Effector memory CD8-positive, alpha-beta T cell (primary cell): ENCODE measurements around the gene AZU1.

Experiments used
- ATAC-seq: fragments of 150-1000 bp; cut with Tn5 transposase; replicated peaks from 2 replicates; pipeline ENCODE4 v1.10.0; 2021; ENCODE audit warnings: mild to moderate bottlenecking, moderate library complexity
- DNase-seq, 3 experiments: peaks; one replicate each; pipeline ENCODE4 v3.0.0; 2021
- H3K27ac Mint-ChIP-seq, 2 donors: one replicate each; pipeline ENCODE4 v1.8.0; 2022; ENCODE audit warnings: mild to moderate bottlenecking in 2 of 2, mixed read lengths in 2 of 2, moderate library complexity in 2 of 2
- H3K27me3 Mint-ChIP-seq, 2 donors: one replicate each; pipeline ENCODE4 v1.8.0; 2022; ENCODE audit warnings: mixed read lengths in 2 of 2
- H3K36me3 Mint-ChIP-seq: one replicate; pipeline ENCODE4 v1.8.0; 2022; ENCODE audit warnings: mild to moderate bottlenecking, moderate library complexity, mixed read lengths; ENCODE audit not compliant: insufficient read depth
- H3K4me1 Mint-ChIP-seq, 2 donors: one replicate each; pipeline ENCODE4 v1.8.0; 2022; ENCODE audit warnings: low read depth in 2 of 2, mixed read lengths in 2 of 2
- H3K4me3 Mint-ChIP-seq, 2 donors: one replicate each; pipeline ENCODE4 v1.8.0; 2022; ENCODE audit warnings: mild to moderate bottlenecking in 2 of 2, mixed read lengths in 2 of 2, moderate library complexity in 2 of 2
- H3K9me3 Mint-ChIP-seq, 2 donors: one replicate each; pipeline ENCODE4 v1.8.0; 2022; ENCODE audit warnings: mixed read lengths in 2 of 2

The AZU1 gene

GRCh38 chr19:791567-792305 lies 35.9 kb upstream of the AZU1 start:
- no peak for DNase-seq
- Mint-ChIP-seq H3K36me3 (peaks cover 4% of the 10 kb centered on the region), H3K9me3 (no peaks in the 10 kb centered on the region), H3K4me1 (peaks cover 2% of the 10 kb centered on the region in 2 donors), H3K27ac (no peak overlapping the region), H3K4me3 (no peak overlapping the region), H3K27me3 (no peaks in the 10 kb centered on the region)
- ATAC-seq = no peak

GRCh38 chr19:792306-792885 lies 35.2 kb upstream of the AZU1 start:
- Mint-ChIP-seq H3K27me3 (no peaks in the 10 kb centered on the region), H3K9me3 (no peaks in the 10 kb centered on the region), H3K27ac (no peak overlapping the region), H3K4me1 (peaks cover 3% of the 10 kb centered on the region in 2 donors), H3K36me3 (peaks cover 11% of the 10 kb centered on the region), H3K4me3 (no peak overlapping the region)
- no peak for ATAC-seq
- DNase-seq = no peak

GRCh38 chr19:793806-794205 lies 33.8 kb upstream of the AZU1 start:
- DNase-seq = no peak
- Mint-ChIP-seq H3K4me1 (peaks cover 4% of the 10 kb centered on the region in 2 donors), H3K36me3 (peaks cover 19% of the 10 kb centered on the region), H3K27me3 (no peaks in the 10 kb centered on the region), H3K4me3 (no peak overlapping the region), H3K9me3 (no peaks in the 10 kb centered on the region), H3K27ac (no peak overlapping the region)
- no peak for ATAC-seq

- peak overlapping the region in 1 of 2 donors; percentile 20 for H3K4me3 Mint-ChIP-seq
- H3K4me1 Mint-ChIP-seq = peaks cover 17% of the 10 kb centered on the region in 2 donors
- H3K9me3 Mint-ChIP-seq = no peaks in the 10 kb centered on the region
- H3K36me3 Mint-ChIP-seq = peaks cover 33% of the 10 kb centered on the region
- no peak for DNase-seq
- ATAC-seq = no peak
- H3K27me3 Mint-ChIP-seq = no peaks in the 10 kb centered on the region
- no peak overlapping the region for H3K27ac Mint-ChIP-seq
Measured at GRCh38 chr19:795073-795611, 32.5 kb upstream of the AZU1 start.

GRCh38 chr19:795691-796581 lies 31.7 kb upstream of the AZU1 start:
- no peak for ATAC-seq
- no peak overlapping the region for H3K27ac Mint-ChIP-seq
- no peaks in the 10 kb centered on the region for H3K27me3 Mint-ChIP-seq
- peak overlapping the region; percentile 90 to 94 for H3K4me3 Mint-ChIP-seq
- no peak for DNase-seq
- peaks cover 41% of the 10 kb centered on the region for H3K36me3 Mint-ChIP-seq
- H3K4me1 Mint-ChIP-seq = peaks cover 23% of the 10 kb centered on the region in 2 donors
- no peaks in the 10 kb centered on the region for H3K9me3 Mint-ChIP-seq

- peaks cover 50% of the 10 kb centered on the region for H3K36me3 Mint-ChIP-seq
- H3K9me3 Mint-ChIP-seq = no peaks in the 10 kb centered on the region
- DNase-seq (peak; percentile 98 to 99 (median 99)), ATAC-seq (peak; percentile 82)
- peak within 1 kb of the TSS; percentile 90 to 94 for H3K4me3 Mint-ChIP-seq
- peaks cover 30 to 33% of the 10 kb centered on the region in 2 donors for H3K4me1 Mint-ChIP-seq
- H3K27ac Mint-ChIP-seq = peak within 1 kb of the TSS; percentile 90 to 95
- H3K27me3 Mint-ChIP-seq = no peaks in the 10 kb centered on the region
Measured at GRCh38 chr19:796692-797527, 30.7 kb upstream of the AZU1 start, which contains the start of gene PTBP1. Gene PTBP1 (plus strand): TSS chr19:797452. CDS start chr19:797498, 46 bp downstream.

GRCh38 chr19:797528-798414 lies 29.9 kb upstream of the AZU1 start:
- peak; percentile 25 for ATAC-seq
- Mint-ChIP-seq H3K27me3 (no peaks in the 10 kb centered on the region), H3K4me3 (peak overlapping the region; percentile 90 to 94), H3K27ac (peak overlapping the region; percentile 90 to 95), H3K9me3 (no peaks in the 10 kb centered on the region), H3K36me3 (peaks cover 59% of the 10 kb centered on the region), H3K4me1 (peaks cover 38 to 41% of the 10 kb centered on the region in 2 donors)
- peak; percentile 80 to 85 (median 83) for DNase-seq

GRCh38 chr19:798415-799075 lies 29.1 kb upstream of the AZU1 start:
- Mint-ChIP-seq H3K9me3 (no peaks in the 10 kb centered on the region), H3K4me3 (peak overlapping the region; percentile 85 to 87), H3K4me1 (peaks cover 44 to 48% of the 10 kb centered on the region in 2 donors), H3K36me3 (peaks cover 67% of the 10 kb centered on the region), H3K27ac (peak overlapping the region; percentile 90 to 95), H3K27me3 (no peaks in the 10 kb centered on the region)
- DNase-seq (peak in 1 of 3 experiments; percentile 36), ATAC-seq (no peak)

- H3K36me3 Mint-ChIP-seq = peaks cover 74% of the 10 kb centered on the region
- ATAC-seq = no peak
- DNase-seq = peak in 1 of 3 experiments; percentile 35
- no peaks in the 10 kb centered on the region for H3K27me3 Mint-ChIP-seq
- peak overlapping the region; percentile 85 to 87 for H3K4me3 Mint-ChIP-seq
- H3K4me1 Mint-ChIP-seq = peaks cover 47 to 51% of the 10 kb centered on the region in 2 donors
- H3K9me3 Mint-ChIP-seq = no peaks in the 10 kb centered on the region
- H3K27ac Mint-ChIP-seq = peak overlapping the region; percentile 90 to 95
Measured at GRCh38 chr19:799076-799881, 28.4 kb upstream of the AZU1 start.

GRCh38 chr19:800360-801029 lies 27.1 kb upstream of the AZU1 start:
- no peaks in the 10 kb centered on the region for H3K9me3 Mint-ChIP-seq
- no peaks in the 10 kb centered on the region for H3K27me3 Mint-ChIP-seq
- no peak for ATAC-seq
- H3K4me3 Mint-ChIP-seq = peak overlapping the region; percentile 85 to 87
- peaks cover 84% of the 10 kb centered on the region for H3K36me3 Mint-ChIP-seq
- H3K27ac Mint-ChIP-seq = peak overlapping the region; percentile 90 to 95
- peaks cover 47 to 53% of the 10 kb centered on the region in 2 donors for H3K4me1 Mint-ChIP-seq
- DNase-seq = no peak
